OCI-M2 (cell line): Measurements from ENCODE around the gene AATF.

ENCODE experiments used
- DNase-seq: peaks from one replicate; lab custom pipeline; 2025; ENCODE audit not compliant: unreplicated experiment; lab: John Stamatoyannopoulos, UW

Gene AATF

DNA sequence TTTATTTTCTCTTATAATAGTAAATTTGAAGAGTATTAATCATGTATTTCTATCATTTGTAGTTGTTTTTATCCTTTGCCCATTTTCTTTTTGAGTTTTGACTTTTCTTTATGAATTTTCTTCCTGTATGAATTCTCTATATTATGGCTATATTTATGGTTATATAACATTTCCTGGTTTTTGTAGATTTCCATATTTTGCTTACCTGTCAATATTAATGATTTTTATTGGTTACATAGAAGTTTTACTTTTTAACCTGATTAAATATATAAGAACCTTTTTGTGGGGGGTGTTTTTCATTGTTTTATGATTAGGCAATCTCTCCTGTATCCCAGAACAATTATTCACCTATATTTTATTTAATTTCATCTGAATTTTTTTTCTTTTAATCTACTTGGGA lies 93.2 kb downstream of the AATF start:
- no peak for DNase-seq

DNA sequence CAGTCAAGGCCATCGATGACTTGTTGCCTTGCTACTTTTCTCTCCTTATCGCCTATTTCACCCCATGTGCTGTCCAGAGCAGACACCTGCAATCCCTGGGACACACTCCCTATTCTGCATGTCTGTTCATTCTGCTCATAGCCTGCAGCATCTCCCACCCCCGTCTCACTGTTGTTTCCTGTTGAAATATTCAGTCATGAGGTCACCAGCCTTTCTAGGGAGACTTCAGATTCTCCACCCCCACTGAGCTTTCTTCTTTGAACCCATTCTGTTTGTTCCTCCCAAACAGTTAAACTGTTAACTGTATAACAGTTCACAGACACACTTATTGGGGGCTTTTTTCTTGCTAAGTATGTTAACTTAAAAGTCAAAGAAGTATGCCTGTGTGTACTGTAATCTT lies 94.4 kb downstream of the AATF start:
- DNase-seq, result no peak

DNA sequence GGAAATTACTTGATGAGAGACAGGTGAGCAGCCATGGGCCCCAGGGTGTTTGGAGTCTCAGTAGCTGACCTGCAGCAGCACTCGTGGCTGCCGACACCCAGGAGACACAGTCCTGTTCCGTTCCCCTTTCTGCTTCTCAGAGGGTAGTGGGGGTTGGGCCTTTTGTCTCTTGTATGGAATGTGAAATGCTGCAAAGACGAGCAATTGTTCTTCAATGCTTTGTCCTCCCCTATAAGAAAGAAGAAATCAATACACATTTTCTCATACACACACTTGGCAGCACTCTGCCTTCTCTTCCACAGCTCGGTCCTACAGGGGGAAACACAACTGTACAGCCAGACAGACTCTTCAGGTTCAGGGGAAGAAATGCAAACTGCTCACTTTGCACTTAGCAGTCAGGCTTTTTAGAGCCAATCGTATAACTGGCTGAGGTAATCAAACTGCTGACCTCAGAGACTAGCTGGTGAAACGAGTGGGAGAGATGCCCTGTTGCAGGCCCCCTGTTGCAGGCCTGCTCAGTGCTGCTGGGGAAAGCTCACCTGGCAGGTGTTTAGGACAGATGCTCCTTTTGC lies 96.7 kb downstream of the AATF start:
- DNase-seq, result no peak

DNA sequence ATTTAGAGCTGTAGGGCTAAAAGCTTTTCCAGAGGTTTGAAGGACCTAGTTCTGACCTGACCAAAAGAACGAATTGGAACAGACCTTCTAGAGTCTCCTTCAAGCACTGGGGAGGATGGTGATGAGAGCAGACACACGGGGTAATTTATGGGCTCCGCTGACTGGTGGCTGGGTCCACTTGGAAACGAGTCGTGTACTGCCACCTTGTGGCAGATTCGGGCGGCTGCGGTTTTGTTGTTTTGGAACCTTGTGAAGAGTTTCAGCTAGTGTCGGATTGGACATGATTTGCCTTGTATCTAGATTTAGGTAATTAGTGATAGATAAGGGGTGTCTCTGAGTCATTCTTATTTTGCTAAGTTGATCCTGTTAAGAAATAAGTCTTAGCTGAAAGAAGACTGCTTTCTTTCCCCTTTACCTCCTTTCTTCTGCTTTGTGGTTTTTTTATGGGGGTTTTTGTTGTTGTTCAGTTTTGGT lies 98.9 kb downstream of the AATF start:
- DNase-seq, result peak; percentile 47

DNA sequence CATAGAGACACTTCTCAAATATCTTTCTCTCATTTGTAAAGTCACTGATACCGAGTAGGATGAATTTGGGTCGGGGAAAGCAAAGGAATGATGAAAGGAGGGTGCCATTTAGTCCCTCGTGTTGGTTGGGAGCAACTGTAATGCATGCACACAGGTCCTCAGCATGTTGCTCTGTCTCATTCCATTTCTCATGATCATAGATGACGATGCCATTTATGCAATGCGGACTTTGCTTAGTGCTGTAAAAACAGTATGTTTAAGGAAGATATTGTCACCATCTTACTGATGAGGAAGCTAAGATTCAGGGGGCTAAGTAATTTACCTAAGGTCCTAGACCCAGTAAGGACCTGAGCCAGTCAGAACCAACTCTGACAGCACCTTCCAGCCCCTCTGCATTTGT lies 100.1 kb downstream of the AATF start:
- no peak for DNase-seq

DNA sequence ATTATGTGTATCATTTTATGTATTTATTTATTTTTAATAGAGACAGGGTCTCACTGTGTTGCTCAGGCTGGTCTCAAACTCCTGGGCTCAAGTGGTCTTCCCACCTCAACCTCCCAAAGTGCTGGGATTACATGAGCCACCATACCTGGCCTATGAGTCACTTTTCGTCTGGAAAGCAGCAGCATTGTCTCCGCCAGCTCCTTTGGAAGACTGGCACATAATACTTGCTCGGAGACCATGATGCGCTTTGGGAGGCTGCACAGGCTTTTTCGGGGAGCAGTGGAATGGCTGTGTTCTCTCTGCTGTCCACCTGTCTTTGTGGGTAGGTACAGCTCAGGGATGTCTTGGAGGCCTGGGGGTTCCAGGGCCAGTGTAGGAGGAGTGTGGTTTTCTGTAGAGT lies 102.2 kb downstream of the AATF start:
- DNase-seq, result no peak

DNA sequence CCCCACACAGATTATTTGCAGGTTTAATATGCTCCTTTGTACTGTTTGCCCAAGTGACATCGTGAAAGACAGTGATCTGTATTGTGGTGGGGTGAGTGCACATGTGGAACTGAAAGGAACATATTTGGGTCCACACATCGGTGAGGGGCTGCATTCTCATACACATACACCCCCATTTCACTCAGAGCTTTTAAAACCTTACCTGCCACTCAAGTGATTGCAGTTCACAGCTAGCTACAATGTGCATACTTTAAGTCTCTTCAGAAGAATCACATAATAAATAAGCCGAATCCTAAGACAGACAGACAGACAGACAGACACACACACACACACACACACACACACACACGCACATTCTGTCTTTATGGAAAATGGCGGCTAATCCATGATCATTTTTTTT lies 102.6 kb downstream of the AATF start:
- DNase-seq, result no peak

DNA sequence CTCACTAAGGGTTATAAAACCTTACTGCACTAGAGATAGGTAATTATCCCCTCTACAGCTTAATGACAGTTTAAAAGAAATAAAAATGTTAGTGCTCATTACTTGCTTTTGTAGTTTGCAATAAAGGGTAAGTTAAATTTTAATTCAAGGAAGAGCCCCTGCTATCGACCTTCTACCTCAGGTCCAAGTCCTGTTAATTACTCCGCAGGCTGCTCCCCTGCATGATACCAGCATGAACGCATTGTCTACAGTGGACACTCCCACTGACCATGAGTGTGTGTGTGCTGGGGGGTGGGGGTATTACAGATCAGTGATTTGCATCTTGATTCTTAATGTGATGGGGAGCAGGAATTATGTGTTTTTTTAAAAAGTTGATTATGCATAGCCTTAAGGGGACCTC lies 103.1 kb downstream of the AATF start:
- no peak for DNase-seq

DNA sequence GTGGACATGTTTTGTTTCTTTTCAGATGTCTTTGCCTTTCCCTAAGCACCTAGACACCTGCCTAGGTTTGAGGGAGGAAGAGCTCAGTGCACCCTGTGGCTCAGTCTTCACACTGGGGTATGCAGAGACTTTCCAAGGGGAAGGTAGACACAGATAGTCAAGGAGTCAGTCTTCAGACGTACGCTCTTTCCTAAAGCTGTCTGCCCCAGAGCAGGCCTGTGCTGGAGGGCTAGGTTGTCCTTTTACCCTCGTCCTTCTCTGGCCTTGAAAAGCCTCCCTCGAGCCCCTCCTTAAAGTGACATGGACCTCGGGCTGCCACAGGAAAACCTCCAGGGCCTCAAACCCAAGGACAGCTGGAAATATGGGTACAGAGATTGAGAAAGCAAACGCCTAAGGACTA lies 103.7 kb downstream of the AATF start:
- DNase-seq, result no peak

DNA sequence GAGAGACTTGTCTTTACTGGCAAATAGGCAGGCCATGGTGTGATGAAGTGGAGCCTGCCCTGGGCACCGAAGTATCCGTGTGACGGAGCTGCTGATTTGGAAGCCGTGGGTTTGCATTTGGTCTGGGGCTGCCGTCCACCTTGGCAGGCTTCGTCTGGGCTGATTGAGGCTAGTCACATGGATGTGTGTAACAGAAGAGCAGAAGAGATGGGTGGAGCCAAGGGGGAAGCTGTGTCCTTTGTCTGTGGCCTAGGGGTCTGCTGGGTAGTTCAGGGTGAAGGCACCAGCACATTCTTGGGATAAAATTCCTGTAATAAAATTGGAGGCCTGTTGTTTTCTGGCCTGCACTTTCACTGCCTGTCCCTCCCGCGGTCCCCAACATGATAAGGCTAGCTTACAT lies 106.1 kb downstream of the AATF start:
- DNase-seq, result no peak

DNA sequence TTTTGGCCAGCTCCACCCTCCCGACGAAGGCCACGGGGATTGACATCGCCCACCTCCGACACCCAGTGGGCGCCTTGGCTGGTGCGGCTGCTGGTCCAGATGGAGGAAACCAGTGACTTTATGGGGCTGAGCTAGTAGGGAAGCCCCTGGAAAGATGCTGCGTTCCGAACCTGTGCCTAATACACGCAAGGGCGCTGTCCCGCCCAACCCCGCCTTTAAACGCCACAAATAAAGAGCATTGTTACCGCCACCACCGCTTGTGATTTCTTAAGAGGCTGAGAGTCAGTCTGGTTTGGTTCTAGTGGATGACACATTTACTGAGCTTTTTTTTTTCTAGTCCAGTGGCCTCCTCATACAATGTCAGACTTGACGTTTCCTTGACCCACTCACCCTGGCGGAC lies 107.9 kb downstream of the AATF start:
- DNase-seq, result no peak

DNA sequence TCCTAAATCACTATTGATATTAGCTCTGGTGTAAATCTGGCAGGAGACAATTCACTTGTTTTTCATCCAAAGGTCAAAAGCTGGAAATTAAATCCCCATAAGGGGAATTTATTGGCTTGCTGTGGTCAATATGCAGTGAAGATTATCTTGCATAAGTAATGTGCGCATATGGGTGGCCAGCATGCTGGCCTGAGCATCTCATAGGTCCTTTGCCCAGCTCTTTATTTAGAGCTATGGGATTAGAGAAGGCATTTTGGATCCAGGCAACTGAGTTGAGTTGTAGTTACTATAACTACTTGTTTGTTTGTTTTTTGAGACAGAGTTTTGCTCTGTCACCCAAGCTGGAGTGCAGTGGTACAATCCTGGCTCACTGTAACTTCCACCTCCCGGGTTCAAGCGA lies 110.7 kb downstream of the AATF start:
- DNase-seq, result no peak

DNA sequence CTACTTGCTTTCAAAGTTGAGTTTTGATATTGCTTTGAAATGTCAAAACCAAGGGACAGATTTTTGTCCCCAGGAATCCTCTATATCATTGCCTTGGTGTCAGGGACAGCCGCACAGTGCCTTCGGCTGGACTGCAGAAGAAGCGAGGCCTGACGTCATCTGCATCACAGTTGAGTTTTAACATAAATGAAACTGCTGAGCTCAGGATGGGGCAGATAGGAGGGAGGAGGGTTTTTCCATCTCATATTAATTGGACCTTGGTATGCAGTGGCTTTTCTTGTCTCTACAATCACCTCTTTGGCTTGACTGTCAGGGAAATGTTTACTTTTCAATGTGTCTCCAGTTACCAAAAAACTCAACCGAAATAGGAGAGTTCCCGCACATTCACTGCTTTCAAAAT lies 111.3 kb downstream of the AATF start:
- DNase-seq, result no peak

DNA sequence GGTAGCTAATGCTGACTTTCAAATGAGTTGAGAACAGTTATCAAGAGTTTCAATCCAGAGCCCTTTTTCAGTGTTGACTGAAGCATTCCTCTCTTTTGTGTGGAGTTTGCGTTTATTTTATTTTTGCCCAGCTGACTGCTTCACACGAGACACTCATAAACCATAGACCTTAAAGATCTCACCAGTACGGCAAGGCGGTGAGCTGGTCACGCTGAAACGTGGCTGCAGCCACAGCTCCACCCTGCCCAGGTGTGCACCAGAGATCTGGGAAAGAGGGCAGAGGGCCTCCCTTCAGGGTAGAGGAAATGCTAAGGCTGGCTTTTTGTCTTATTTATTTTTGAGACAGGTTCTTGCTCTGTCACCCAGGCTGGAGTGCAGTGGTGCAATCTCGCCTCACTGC lies 112.2 kb downstream of the AATF start:
- DNase-seq, result no peak

DNA sequence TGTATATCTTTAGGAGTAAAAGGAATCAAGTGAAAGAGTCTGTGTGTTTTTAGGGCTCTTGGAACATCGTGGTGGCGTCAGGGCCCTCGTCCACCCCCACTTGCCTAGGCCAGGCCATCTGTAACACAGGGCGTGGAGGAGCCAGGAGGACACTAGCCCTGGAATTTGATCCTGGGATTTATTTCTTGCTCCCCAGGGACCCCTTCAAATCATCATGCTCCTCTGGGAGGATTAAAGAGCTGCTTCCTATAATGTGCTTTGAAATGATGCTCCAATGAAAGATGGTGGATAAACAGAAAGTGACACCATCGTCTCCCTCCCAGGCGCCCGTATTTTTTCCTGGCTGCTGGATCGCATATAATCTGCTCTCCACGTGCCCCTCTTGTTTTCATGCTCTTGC lies 113.3 kb downstream of the AATF start:
- no peak for DNase-seq

DNA sequence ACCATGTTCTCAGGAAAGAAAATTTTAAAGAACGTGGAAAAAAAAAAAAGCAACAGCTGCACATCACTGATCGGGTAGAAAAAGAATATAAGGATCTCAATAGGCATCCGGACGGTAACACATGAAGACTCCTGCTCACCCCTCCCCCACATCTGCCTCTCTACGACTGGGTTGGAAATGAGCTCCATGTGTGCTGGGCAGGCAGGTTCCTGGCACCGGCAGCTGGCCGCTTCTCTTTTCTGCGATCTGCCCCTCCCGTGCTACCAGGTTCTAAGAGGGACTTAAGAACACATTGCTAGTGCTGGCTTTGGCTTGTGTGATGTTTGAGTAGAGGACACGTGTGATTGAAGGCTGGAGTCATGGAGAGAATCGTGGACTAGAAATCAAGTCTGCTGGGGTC lies 115.5 kb downstream of the AATF start:
- DNase-seq, result no peak

DNA sequence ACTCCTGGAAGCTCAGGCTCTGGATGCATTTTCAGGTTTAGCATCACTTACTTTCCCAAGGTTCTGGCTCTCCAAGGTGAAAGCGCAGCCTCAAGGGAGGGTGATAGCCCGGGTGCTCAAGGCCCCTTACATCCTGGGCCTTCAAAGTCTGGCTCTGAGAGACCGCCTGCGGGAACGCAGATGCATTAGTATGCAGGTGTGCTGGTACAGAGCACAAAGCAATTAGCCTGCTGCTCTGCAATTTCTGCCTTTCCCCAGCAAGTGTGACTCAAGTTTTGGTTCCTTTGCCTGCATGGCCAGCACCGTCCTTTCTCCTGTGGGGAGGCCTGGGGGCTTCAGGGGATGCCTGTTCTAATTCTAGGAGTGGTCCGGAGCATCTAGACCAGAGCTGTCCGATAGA lies 116.2 kb downstream of the AATF start:
- DNase-seq, result no peak

DNA sequence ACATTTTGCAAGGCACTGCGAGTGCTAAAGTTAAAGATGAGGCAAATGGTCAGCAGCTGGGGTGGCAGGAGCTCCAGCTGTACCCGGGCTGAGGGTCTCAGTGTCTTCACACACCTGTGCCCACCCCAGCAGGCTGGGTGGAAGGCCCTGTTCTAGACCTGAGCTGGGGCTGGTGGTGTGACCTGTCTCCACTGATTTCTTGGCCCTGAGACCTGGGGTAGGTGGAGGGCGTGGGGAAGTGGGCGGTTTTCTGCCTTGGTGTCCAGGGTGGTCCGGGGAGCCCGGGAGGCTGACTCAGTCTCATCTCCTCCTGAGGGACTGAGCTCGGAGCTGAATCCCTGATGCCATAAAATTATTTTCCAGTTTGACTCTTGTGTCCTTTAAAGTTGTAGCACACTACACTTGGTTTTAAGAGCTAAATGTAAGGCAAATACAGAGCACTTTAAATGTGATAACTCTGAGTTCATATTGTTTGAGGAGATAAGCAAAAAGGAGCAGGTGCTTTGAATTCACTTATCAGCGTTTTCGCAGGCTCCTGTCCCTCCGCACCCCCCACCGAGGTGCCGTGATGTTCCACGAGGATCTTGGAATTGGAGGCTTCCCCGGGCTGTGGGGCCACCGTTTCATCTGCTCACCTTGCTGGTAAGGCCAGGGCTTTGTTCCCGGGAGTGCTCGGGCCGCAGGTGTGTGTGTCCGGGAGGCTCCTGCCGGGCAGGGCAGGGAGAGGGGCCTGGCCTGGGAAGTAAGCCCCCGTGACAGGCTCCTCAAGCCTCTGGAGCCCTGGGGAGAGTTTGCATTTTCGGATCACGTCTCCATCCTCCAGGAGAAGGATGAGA lies 117.0 kb downstream of the AATF start:
- DNase-seq, result no peak

DNA sequence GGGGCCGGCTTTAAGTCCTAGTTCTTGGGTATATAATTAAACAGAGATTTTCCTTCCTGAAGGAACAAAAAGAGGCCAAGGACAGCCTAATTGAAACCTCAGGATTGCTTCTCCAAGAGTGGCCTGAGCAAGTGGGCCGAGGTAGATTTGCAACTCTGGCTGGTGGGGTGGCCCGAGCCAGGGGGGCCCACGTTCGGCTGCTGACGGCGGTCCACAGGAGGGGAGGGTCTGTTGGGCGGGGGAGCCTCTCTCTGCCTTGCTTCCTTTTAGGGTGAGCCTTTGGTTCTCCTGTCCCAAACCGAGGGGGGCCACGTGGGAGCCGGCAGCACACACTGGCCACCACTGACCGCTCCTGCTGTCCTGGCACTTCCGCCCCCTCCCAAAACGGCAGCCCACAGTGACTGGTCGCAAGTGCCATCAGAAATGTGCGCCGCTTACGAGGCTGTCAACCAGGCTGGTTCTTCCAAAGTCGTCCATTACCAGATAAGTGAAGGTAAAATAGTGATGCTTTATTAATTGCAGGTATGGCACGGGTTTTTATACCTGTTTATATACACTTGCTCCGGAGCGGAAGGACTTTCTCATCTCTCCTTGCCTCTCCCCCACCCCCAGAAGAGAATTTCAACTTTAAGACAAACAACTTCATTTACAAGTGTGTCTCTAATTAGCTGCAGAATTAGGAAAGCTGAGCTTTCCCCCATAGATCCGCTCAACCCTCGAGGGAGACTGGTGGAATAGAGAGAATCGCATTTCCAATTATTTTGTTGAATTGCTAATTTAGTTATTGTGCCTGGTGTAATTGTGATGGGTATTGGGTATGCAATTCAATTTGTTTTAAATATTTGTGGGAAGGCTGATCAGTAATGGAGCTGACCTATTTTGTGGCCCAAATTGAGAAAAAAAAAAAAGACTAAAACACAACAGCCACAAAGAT lies 117.8 kb downstream of the AATF start:
- DNase-seq, result no peak

DNA sequence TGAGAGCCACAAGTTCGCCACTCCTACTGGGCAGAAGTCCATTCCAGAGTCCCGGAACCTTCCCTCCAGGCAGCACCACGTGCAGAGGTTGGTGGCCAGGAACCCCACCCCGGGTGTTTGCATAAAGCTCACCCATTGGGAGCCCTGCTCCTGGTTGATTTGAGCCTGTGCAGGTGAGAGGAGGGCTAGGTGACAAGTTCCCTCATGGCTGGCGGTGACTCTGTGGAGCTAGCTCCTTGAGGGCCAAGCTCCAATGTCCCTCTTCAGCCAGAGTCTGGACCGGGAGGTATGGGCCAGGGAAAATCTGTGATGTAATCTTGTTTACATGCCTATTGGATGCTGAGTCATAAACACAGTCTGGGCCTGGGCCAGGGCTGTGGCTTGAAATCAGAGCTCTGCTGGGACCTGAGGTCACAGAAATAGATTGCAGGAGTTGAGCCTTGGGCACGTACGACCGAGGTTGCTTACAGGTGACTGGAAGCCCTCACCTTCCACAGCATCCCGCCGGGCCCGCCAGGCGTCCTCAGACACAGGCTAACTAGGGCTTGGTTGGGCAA lies 118.9 kb downstream of the AATF start:
- DNase-seq, result no peak

DNA sequence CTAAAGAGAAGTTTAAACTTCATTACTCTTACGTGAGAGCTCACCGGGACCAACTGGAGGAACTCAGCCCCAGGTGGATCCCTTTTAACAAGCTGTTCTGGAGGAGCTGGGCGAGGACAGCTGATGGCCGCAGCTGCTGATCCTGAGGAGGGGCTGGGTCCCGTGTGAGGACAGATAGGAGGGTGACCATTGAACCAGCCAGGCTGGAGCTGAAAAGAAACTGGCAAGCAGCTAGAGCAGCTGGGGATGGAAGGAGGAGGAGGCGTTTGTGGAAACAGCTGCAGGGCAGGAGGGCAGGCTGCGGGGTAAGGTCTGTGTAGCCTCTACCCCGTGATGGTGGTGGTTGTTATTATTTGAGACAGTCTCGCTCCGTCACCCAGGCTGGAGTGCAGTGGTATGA lies 119.5 kb downstream of the AATF start:
- no peak for DNase-seq

DNA sequence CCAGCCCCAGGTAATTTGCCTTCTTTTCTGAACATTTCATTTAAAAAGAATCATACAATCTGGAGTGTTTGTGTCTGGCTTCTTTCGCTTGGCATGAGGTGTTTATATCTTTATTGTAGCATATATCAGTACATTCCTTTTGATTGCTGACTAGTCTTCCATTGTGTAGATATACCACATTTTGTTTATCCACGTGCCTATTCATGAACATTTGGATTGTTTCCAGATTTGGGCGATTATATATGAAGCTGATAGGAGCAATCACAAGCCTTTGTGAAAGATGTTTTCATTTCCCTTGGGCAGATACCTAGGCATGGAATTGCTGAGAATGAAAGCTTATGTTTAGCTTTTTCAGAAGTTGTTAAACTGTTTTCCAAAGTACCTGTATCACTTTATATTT lies 120.3 kb downstream of the AATF start:
- DNase-seq, result no peak
